ENCODE measurements around the gene TOM1L2.
"Not testable (repeated sequence)": the region's sequence is repeated elsewhere in the genome, so short reads cannot be mapped to it uniquely, and the experiment has no call there.

TOM1L2 gene

DNA sequence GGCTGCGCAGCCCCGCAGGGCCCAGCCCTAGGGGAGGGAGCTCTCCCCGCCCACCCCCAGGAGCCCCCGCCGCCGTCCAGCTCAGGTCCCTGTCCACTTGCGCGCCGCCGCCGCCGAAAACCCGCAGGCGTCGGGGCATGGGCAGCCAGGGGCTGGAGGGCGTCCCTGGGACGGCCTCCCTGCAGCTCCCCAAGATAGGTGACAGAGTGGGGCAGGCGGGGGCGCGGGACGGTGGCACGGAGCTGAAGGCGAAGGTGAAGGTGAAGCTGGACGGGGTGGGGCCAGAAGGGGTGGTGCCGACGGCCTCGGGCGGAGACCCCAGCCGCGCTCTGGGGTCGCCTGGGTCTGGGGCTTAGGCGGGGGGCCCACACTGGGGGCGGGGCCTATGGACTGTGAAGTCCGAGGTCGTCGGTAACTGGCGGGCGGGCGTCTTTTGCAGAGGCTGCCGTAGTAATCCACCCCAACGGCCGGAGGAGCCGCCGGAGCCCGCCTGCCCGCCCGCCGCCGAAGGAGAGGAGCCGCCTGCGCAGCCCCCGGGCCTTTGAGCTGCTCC lies 162.6 kb downstream of the TOM1L2 start:
- peaks cover 13% of the 10 kb centered on the region for H3K4me1 Mint-ChIP-seq (ENCODE audit: low read depth)
- no peaks in the 10 kb centered on the region for H3K36me3 Mint-ChIP-seq
- H3K27ac Mint-ChIP-seq, result no peak overlapping the region
- no peaks in the 10 kb centered on the region for H3K9me3 Mint-ChIP-seq (ENCODE audit: low read depth)
- H3K4me3 Mint-ChIP-seq, result no peak overlapping the region
- H3K27me3 Mint-ChIP-seq, result no peaks in the 10 kb centered on the region

- Mint-ChIP-seq H3K36me3 (peaks cover 2% of the 10 kb centered on the region), H3K27me3 (no peaks in the 10 kb centered on the region), H3K27ac (peak overlapping the region; percentile 64), H3K4me1 (ENCODE audit: low read depth) (peaks cover 13% of the 10 kb centered on the region), H3K4me3 (no peak overlapping the region), H3K9me3 (ENCODE audit: low read depth) (no peaks in the 10 kb centered on the region)
Measured at GRCh38 chr17:17808706-17809432, 163.3 kb downstream of the TOM1L2 start.

GRCh38 chr17:17808200-17808599 lies 164.0 kb downstream of the TOM1L2 start:
- not testable (repeated sequence) for H3K36me3 Mint-ChIP-seq; H3K27me3 Mint-ChIP-seq; H3K4me3 Mint-ChIP-seq; H3K9me3 Mint-ChIP-seq (ENCODE audit: low read depth); H3K27ac Mint-ChIP-seq
- peaks cover 13% of the 10 kb centered on the region for H3K4me1 Mint-ChIP-seq (ENCODE audit: low read depth)

GRCh38 chr17:17807440-17807839 lies 164.8 kb downstream of the TOM1L2 start:
- H3K9me3 Mint-ChIP-seq (ENCODE audit: low read depth), result no peaks in the 10 kb centered on the region
- peaks cover 5% of the 10 kb centered on the region for H3K36me3 Mint-ChIP-seq
- no peaks in the 10 kb centered on the region for H3K27me3 Mint-ChIP-seq
- no peak overlapping the region for H3K27ac Mint-ChIP-seq
- H3K4me1 Mint-ChIP-seq (ENCODE audit: low read depth), result peaks cover 13% of the 10 kb centered on the region
- H3K4me3 Mint-ChIP-seq, result no peak overlapping the region

DNA sequence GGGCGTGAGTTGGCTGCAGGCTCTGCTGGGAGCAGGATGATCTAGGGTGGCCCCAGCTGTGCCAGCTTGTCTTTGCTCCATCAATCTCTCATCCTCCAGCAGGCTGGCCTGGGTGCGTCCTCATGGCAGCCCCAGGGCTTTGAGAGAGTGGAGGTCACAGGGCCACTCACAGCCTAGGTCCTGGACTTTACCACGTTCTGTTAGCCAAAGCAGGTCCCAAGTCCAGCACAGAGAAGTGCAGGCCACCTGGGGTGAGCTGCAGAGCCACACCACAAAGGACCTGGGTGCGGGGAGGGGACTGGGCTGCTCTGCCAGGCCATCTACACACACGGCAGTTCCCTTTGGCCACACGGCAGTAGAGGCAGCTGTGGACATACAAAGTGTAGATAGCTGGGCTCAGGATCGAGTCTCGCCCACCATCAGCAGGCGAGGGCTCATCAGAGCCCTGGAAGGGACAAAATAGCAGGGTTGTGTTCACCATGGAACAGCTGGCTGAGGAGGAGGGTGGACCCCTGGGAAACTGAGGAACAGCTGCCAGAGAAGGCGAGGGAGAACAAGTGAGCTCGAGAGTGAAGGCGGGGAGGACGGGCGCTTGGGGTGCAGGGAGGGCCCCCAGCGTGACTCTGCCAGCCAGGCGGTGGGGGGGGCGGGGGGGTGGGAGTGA lies 165.5 kb downstream of the TOM1L2 start:
- H3K4me1 Mint-ChIP-seq (ENCODE audit: low read depth), result peaks cover 8% of the 10 kb centered on the region
- H3K4me3 Mint-ChIP-seq, result no peak overlapping the region
- no peak overlapping the region for H3K27ac Mint-ChIP-seq
- H3K36me3 Mint-ChIP-seq, result peaks cover 5% of the 10 kb centered on the region
- H3K27me3 Mint-ChIP-seq, result no peaks in the 10 kb centered on the region
- H3K9me3 Mint-ChIP-seq (ENCODE audit: low read depth), result no peaks in the 10 kb centered on the region

GRCh38 chr17:17806035-17806434 lies 166.2 kb downstream of the TOM1L2 start:
- Mint-ChIP-seq H3K4me3 (no peak overlapping the region), H3K27me3 (no peaks in the 10 kb centered on the region), H3K27ac (peak overlapping the region; percentile 18), H3K9me3 (ENCODE audit: low read depth) (no peaks in the 10 kb centered on the region), H3K36me3 (peaks cover 5% of the 10 kb centered on the region), H3K4me1 (ENCODE audit: low read depth) (peaks cover 5% of the 10 kb centered on the region)

- H3K27ac Mint-ChIP-seq, result no peak overlapping the region
- peaks cover 5% of the 10 kb centered on the region for H3K4me1 Mint-ChIP-seq (ENCODE audit: low read depth)
- H3K4me3 Mint-ChIP-seq, result no peak overlapping the region
- H3K9me3 Mint-ChIP-seq (ENCODE audit: low read depth), result no peaks in the 10 kb centered on the region
- no peaks in the 10 kb centered on the region for H3K27me3 Mint-ChIP-seq
- peaks cover 5% of the 10 kb centered on the region for H3K36me3 Mint-ChIP-seq
Measured at GRCh38 chr17:17805575-17805974, 166.6 kb downstream of the TOM1L2 start.

DNA sequence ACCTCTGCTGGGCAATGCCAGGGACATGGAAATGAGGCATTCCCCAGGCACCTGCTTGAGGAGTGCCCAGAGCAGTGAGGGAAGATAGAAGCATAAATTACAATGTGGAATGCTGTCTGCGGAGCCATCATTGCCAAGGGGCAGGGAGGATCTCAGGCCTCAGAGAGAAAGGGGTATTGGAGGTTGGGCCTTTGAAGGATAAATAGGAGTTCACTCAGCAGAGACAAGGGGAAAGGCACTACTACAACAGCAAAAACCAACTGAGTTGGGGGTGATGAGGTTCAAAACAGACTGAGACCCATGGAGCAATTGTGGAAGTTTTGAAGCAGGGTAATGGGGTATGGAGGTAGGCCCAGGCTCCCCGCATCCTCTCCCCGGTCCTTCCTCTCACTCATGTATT lies 168.2 kb downstream of the TOM1L2 start:
- Mint-ChIP-seq H3K4me1 (ENCODE audit: low read depth) (peaks cover 5% of the 10 kb centered on the region), H3K4me3 (no peak overlapping the region), H3K27ac (no peak overlapping the region), H3K36me3 (peaks cover 5% of the 10 kb centered on the region), H3K27me3 (no peaks in the 10 kb centered on the region), H3K9me3 (ENCODE audit: low read depth) (no peaks in the 10 kb centered on the region)

GRCh38 chr17:17801800-17802481 lies 170.3 kb downstream of the TOM1L2 start:
- peaks cover 2% of the 10 kb centered on the region for H3K4me1 Mint-ChIP-seq (ENCODE audit: low read depth)
- no peak overlapping the region for H3K4me3 Mint-ChIP-seq
- no peaks in the 10 kb centered on the region for H3K27me3 Mint-ChIP-seq
- H3K27ac Mint-ChIP-seq, result no peak overlapping the region
- H3K36me3 Mint-ChIP-seq, result peaks cover 5% of the 10 kb centered on the region
- no peaks in the 10 kb centered on the region for H3K9me3 Mint-ChIP-seq (ENCODE audit: low read depth)

DNA sequence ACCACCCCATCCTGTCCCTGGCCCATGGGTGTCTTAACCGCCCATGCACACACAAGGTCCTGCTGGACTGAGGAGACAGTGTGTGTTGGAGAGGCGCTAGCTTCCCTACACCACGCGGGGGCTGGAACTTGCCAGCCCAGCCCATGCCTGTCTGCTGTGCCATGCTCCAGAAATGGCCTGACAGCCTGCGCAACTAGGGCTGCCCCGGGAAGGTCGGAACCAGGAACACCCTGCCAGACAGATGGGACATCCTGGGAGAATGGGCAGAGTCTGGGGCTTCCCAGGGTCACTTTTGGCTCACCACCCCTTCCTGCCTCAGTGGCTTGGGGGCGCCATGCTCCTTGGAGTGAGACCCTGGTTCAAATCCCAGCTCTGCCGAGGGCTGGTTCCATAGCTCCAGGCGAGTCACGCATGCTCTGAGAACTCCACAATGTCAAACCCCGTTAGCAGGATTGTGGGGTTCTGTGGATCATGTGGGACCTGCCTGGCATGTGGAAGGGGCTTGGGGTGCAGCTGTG lies 171.6 kb downstream of the TOM1L2 start:
- Mint-ChIP-seq H3K4me3 (no peak overlapping the region), H3K27me3 (no peaks in the 10 kb centered on the region), H3K36me3 (peaks cover 5% of the 10 kb centered on the region), H3K27ac (no peak overlapping the region), H3K9me3 (ENCODE audit: low read depth) (no peaks in the 10 kb centered on the region), H3K4me1 (ENCODE audit: low read depth) (no peaks in the 10 kb centered on the region)

- peaks cover 4% of the 10 kb centered on the region for H3K4me1 Mint-ChIP-seq (ENCODE audit: low read depth)
- no peak overlapping the region for H3K4me3 Mint-ChIP-seq
- no peaks in the 10 kb centered on the region for H3K9me3 Mint-ChIP-seq (ENCODE audit: low read depth)
- H3K27ac Mint-ChIP-seq, result no peak overlapping the region
- H3K36me3 Mint-ChIP-seq, result peaks cover under 1% of the 10 kb centered on the region
- no peaks in the 10 kb centered on the region for H3K27me3 Mint-ChIP-seq
Measured at GRCh38 chr17:17798573-17799255, 173.5 kb downstream of the TOM1L2 start.

DNA sequence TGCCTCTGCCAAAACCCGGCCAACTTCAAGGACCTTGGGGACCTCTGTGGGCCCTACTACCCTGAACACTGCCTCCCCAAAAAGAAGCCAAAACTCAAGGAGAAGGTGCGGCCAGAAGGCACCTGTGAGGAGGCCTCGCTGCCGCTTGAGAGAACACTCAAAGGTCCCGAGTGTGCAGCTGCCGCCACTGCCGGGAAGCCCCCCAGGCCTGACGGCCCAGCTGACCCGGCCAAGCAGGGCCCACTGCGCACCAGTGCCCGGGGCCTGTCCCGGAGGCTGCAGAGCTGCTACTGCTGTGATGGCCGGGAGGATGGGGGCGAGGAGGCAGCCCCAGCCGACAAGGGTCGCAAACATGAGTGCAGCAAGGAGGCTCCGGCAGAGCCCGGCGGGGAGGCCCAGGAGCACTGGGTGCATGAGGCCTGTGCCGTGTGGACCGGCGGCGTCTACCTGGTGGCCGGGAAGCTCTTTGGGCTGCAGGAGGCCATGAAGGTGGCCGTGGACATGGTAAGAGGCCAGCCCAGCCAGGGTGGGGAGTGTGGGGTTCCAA lies 174.1 kb downstream of the TOM1L2 start:
- no peak overlapping the region for H3K4me3 Mint-ChIP-seq
- no peaks in the 10 kb centered on the region for H3K27me3 Mint-ChIP-seq
- no peak overlapping the region for H3K27ac Mint-ChIP-seq
- H3K36me3 Mint-ChIP-seq, result no peaks in the 10 kb centered on the region
- peaks cover 9% of the 10 kb centered on the region for H3K4me1 Mint-ChIP-seq (ENCODE audit: low read depth)
- H3K9me3 Mint-ChIP-seq (ENCODE audit: low read depth), result no peaks in the 10 kb centered on the region

GRCh38 chr17:17797119-17797809 lies 174.9 kb downstream of the TOM1L2 start:
- no peaks in the 10 kb centered on the region for H3K27me3 Mint-ChIP-seq
- H3K36me3 Mint-ChIP-seq, result no peaks in the 10 kb centered on the region
- H3K4me3 Mint-ChIP-seq, result no peak overlapping the region
- H3K27ac Mint-ChIP-seq, result no peak overlapping the region
- no peaks in the 10 kb centered on the region for H3K9me3 Mint-ChIP-seq (ENCODE audit: low read depth)
- peaks cover 15% of the 10 kb centered on the region for H3K4me1 Mint-ChIP-seq (ENCODE audit: low read depth)

- Mint-ChIP-seq H3K36me3 (no peaks in the 10 kb centered on the region), H3K27me3 (no peaks in the 10 kb centered on the region), H3K27ac (no peak overlapping the region), H3K4me1 (ENCODE audit: low read depth) (peaks cover 20% of the 10 kb centered on the region), H3K9me3 (ENCODE audit: low read depth) (no peaks in the 10 kb centered on the region), H3K4me3 (no peak overlapping the region)
Measured at GRCh38 chr17:17796787-17797061, 175.5 kb downstream of the TOM1L2 start.

All from activated naive CD8-positive, alpha-beta T cell (primary cell).